ENCODE measurements around the gene SDK1.

The SDK1 gene

GRCh38 chr7:3332308-3332707, 31.3 kb downstream of the SDK1 start:
- DNase-seq (ENCODE audit: low spot score), result no peak

- no peak for DNase-seq (ENCODE audit: low spot score)
Measured at GRCh38 chr7:3333861-3334260, 32.8 kb downstream of the SDK1 start.

- DNase-seq (ENCODE audit: low spot score), result no peak
Measured at GRCh38 chr7:3336042-3336665, 35.1 kb downstream of the SDK1 start.

GRCh38 chr7:3338161-3338560, 37.1 kb downstream of the SDK1 start:
- DNase-seq (ENCODE audit: low spot score), result no peak

- DNase-seq (ENCODE audit: low spot score), result no peak
Measured at GRCh38 chr7:3345699-3346481, 44.8 kb downstream of the SDK1 start.

GRCh38 chr7:3349126-3349525, 48.1 kb downstream of the SDK1 start:
- DNase-seq (ENCODE audit: low spot score), result no peak

- DNase-seq (ENCODE audit: low spot score), result no peak
Measured at GRCh38 chr7:3356173-3356572, 55.1 kb downstream of the SDK1 start.

GRCh38 chr7:3358991-3359390, 57.9 kb downstream of the SDK1 start:
- DNase-seq (ENCODE audit: low spot score), result no peak

- no peak for DNase-seq (ENCODE audit: low spot score)
Measured at GRCh38 chr7:3367261-3367660, 66.2 kb downstream of the SDK1 start.

GRCh38 chr7:3370068-3370830, 69.2 kb downstream of the SDK1 start:
- no peak for DNase-seq (ENCODE audit: low spot score)

- DNase-seq (ENCODE audit: low spot score), result no peak
Measured at GRCh38 chr7:3370921-3371320, 69.9 kb downstream of the SDK1 start.

- no peak for DNase-seq (ENCODE audit: low spot score)
Measured at GRCh38 chr7:3371601-3372000, 70.5 kb downstream of the SDK1 start.

- DNase-seq (ENCODE audit: low spot score), result no peak
Measured at GRCh38 chr7:3374239-3374638, 73.2 kb downstream of the SDK1 start.

GRCh38 chr7:3378390-3379150, 77.5 kb downstream of the SDK1 start:
- DNase-seq (ENCODE audit: low spot score), result no peak

- DNase-seq (ENCODE audit: low spot score), result no peak
Measured at GRCh38 chr7:3380034-3380433, 79.0 kb downstream of the SDK1 start.

- no peak for DNase-seq (ENCODE audit: low spot score)
Measured at GRCh38 chr7:3380886-3381685, 80.0 kb downstream of the SDK1 start.

- no peak for DNase-seq (ENCODE audit: low spot score)
Measured at GRCh38 chr7:3386423-3387190, 85.6 kb downstream of the SDK1 start.

GRCh38 chr7:3393862-3394261, 92.8 kb downstream of the SDK1 start:
- no peak for DNase-seq (ENCODE audit: low spot score)

GRCh38 chr7:3397324-3397723, 96.3 kb downstream of the SDK1 start:
- DNase-seq (ENCODE audit: low spot score), result no peak

GRCh38 chr7:3399858-3400257, 98.8 kb downstream of the SDK1 start:
- DNase-seq (ENCODE audit: low spot score), result no peak
